Heart left ventricle (tissue), 16 donors: ENCODE results near the gene HLA-DMA. TPM values are rescaled to one million over a fixed set of nuclear protein-coding genes. Genes with fewer than 3 reads are reported as not detected.

ENCODE experiments used
- ATAC-seq, 4 donors: fragments of 200-7000 bp; cut with Tn5 transposase; one replicate each; pipeline ENCODE4 v1.9.1; 2020 to 2022; ENCODE audit warnings: moderate library complexity in 4 of 4, mild to moderate bottlenecking in 3 of 4, moderate number of reproducible peaks in 1 of 4
- DNase-seq, 5 donors: peaks; one replicate each; pipeline ENCODE4 v3.0.0-alpha.2; 2020
- H3K27ac ChIP-seq, 12 donors: fragments of 200-600 bp; sonication (generic) in 4 of 12; one replicate each; pipeline versions ENCODE4 v1.5.0 to v1.8.0; 2016 to 2022; ENCODE audit warnings: mild to moderate bottlenecking in 2 of 12
- H3K27me3 ChIP-seq, 9 donors: fragments of 200-600 bp; sonication (generic) in 2 of 9; one replicate each; pipeline versions ENCODE4 v1.5.1 to v1.8.0; 2016 to 2022; ENCODE audit warnings: mild to moderate bottlenecking in 3 of 9
- H3K36me3 ChIP-seq, 9 donors: fragments of 200-600 bp; sonication (generic) in 2 of 9; one replicate each; pipeline versions ENCODE4 v1.5.0 to v1.8.0; 2018 to 2022; ENCODE audit warnings: mild to moderate bottlenecking in 2 of 9
- H3K4me1 ChIP-seq, 12 donors: fragments of 200-600 bp; sonication (generic) in 4 of 12; one replicate each; pipeline versions ENCODE4 v1.5.0 to v1.8.0; 2016 to 2022; ENCODE audit warnings: mild to moderate bottlenecking in 3 of 12
- H3K4me3 ChIP-seq, 12 donors: fragments of 200-600 bp; sonication (generic) in 4 of 12; one replicate each; pipeline versions ENCODE4 v1.5.0 to v1.8.0; 2017 to 2022; ENCODE audit warnings: mild to moderate bottlenecking in 9 of 12, moderate library complexity in 4 of 12
- H3K9me3 ChIP-seq, 12 donors: fragments of 200-600 bp; sonication (generic) in 4 of 12; one replicate each; pipeline versions ENCODE4 v1.5.0 to v1.8.0; 2016 to 2022; ENCODE audit warnings: mild to moderate bottlenecking in 1 of 12
- CTCF ChIP-seq, 12 donors: fragments of 200-600 bp; sonication (generic) in 4 of 12; IDR thresholded peaks; one replicate each; pipeline versions ENCODE4 v1.5.0 to v1.8.0; 2018 to 2022; ENCODE audit warnings: antibody characterized with exemption in 12 of 12, mild to moderate bottlenecking in 5 of 12
- POLR2A ChIP-seq, 2 donors: fragments of 450-650 bp; IDR thresholded peaks; one replicate each; pipeline ENCODE4 v1.6.1; 2017; ENCODE audit warnings: antibody characterized with exemption in 2 of 2, mild to moderate bottlenecking in 2 of 2, moderate library complexity in 2 of 2
- WGBS, 4 donors: extraction: QIAGEN DNeasy Blood & Tissue Kit in 2 of 4; methylation state at CpG; one replicate each; pipeline versions ENCODE4 v1.1.5 to v1.1.7; 2013 to 2018; 5-methylcytosine and 5-hydroxymethylcytosine counted together
- intact Hi-C, 10 donors: fragments of 100-400 bp; cut with DNase I; formaldehyde crosslinking; loops; one replicate each; pipeline versions ENCODE4 v1.11.1 to v1.14.2; 2022
- polyA plus RNA-seq, 2 donors: library from polyadenylated mRNA; stranded (reverse); fragments of 200-250 nt; gene quantifications; one replicate each; pipeline ENCODE4 v1.2.3, GENCODE V29; 2013
- total RNA-seq, 9 donors: library from RNA; depleted of rRNA in 2 of 9; stranded (reverse); fragments of >200 nt in 2 of 9; fragmentation: NEBNext Ultra II Directional in 3 of 9; extraction: Animal tissue kit (Norgen Biotek cat#: 25700) in 3 of 9; gene quantifications; one replicate each; pipeline versions ENCODE4 v1.1.0 to v1.2.4, GENCODE V29; 2016 to 2023
- donor health status: ischemic (EF 13 %, LVEDD 7.1; RV severe dilation, severe dysfunction).
- donor health status: healthy with polysubstance abuse.
- donor health status: DM: no; HTN: yes; CAD: no.
- donor health status: DM: no; HTN: no; CAD: no.
- donor health status: ischemic (EF 25% LVEDD 6.9; RV normal size, moderate dysfunction).
- donor health status: ischemic (EF 25% LVEDD 5.7; RV mildly dilated, moderate dysfunction).
- donor health status: healthy.
- donor health status: DM: yes; HTN: yes; CAD: no.
- donor health status: ischemic (EF 35%, LVEDD 5.7; RV mildly dilated, moderate dysfunction).
- donor health status: nonischemic (EF 11% LVEDD 7.7; RV severe dilation, severe dysfunction).
- donor health status: DM: yes; HTN: yes; CAD: no.
- donor health status: PGD.
- donor health status: ischemic (EF 29% LVEDD 5.4; RV normal size, mild dysfunction).
- donor health status: nonischemic (EF 23%, LVEDD 6.1; RV moderate dilation, normal function).

Gene HLA-DMA
- total and polyA plus RNA-seq, 11 donors: 5.4 to 150 (median 16.2) TPM

GRCh38 chr6:32935551-32936238 is 17.2 kb downstream of the HLA-DMA start:
- peak overlapping the region in 1 of 12 donors; percentile 97 for H3K27ac ChIP-seq
- intact Hi-C loops: loop anchor here in 4 of 10 donors (1.0 to 2.0 kb wide), 6 partner anchors 17 to 50 kb away; partner anchors contain the start of gene HLA-DMA (in 1 of the 4)

GRCh38 chr6:32933661-32934085 is 19.2 kb downstream of the HLA-DMA start:
- Histone ChIP-seq H3K4me1 (peaks cover 0 to 66% (median 0%) of the 10 kb centered on the region in 12 donors), H3K27me3 (no peaks in the 10 kb centered on the region), H3K4me3 (no peak overlapping the region), H3K36me3 (peaks cover 0 to 47% (median 0%) of the 10 kb centered on the region in 9 donors), H3K27ac (peak overlapping the region in 1 of 12 donors; percentile 43), H3K9me3 (no peaks in the 10 kb centered on the region)
- TF ChIP-seq CTCF (IDR thresholded peaks at IDR 0.05) (peak; percentile 67 to 90 (median 81)), POLR2A (IDR thresholded peaks at IDR 0.05) (no peak)
- ATAC-seq (peak in 3 of 4 donors; percentile 57 to 73 (median 71)), DNase-seq (peak; percentile 74 to 85 (median 77))
- intact Hi-C loops: loop anchor here (1.0 to 5.0 kb wide), 7 partner anchors 19 to 52 kb away; partner anchors contain the start of genes BRD2 (in 1 of the 10) and HLA-DMA (in 1 of the 10)
- WGBS, 4 donors: 0 to 5% (median 2%) methylated on average over 3 of the region's 3 CpGs

More at GRCh38 chr6:32935551-32936238, 17.2 kb downstream of the HLA-DMA start:
- ATAC-seq: no peak
- 83 to 89% (median 85%) methylated on average over 4 of the region's 4 CpGs for WGBS, 4 donors
- no peak for TF ChIP-seq CTCF (IDR thresholded peaks at IDR 0.05)
- TF ChIP-seq POLR2A (IDR thresholded peaks at IDR 0.05): no peak
- Histone ChIP-seq H3K9me3 (no peaks in the 10 kb centered on the region), H3K4me1 (peaks cover 0 to 75% (median 3%) of the 10 kb centered on the region in 12 donors), H3K27me3 (no peaks in the 10 kb centered on the region), H3K4me3 (peak overlapping the region in 1 of 12 donors; percentile 1), H3K36me3 (peaks cover 0 to 48% (median 0%) of the 10 kb centered on the region in 9 donors)
- no peak for DNase-seq

- H3K4me1 ChIP-seq: peaks cover 0 to 52% (median 0%) of the 10 kb centered on the region in 12 donors
- peaks cover 0 to 33% (median 0%) of the 10 kb centered on the region in 9 donors for H3K36me3 ChIP-seq
- no peak for ATAC-seq
- H3K27ac ChIP-seq: peak overlapping the region in 1 of 12 donors; percentile 32
- no peak overlapping the region for H3K4me3 ChIP-seq
- TF ChIP-seq CTCF (IDR thresholded peaks at IDR 0.05) (no peak), POLR2A (IDR thresholded peaks at IDR 0.05) (no peak)
- intact Hi-C loops: loop anchor here in 9 of 10 donors (2.0 to 5.0 kb wide), 3 partner anchors 35 to 53 kb away; partner anchors contain the start of gene BRD2 (in 1 of the 9)
- no peaks in the 10 kb centered on the region for H3K27me3 ChIP-seq
- WGBS, 4 donors: 83 to 86% (median 85%) methylated on average over 7 of the region's 7 CpGs
- no peak for DNase-seq
- H3K9me3 ChIP-seq: no peaks in the 10 kb centered on the region
Measured at GRCh38 chr6:32932132-32932868, 20.6 kb downstream of the HLA-DMA start.
